Measurements from ENCODE around the gene EXOC3L2.

Gene EXOC3L2

DNA sequence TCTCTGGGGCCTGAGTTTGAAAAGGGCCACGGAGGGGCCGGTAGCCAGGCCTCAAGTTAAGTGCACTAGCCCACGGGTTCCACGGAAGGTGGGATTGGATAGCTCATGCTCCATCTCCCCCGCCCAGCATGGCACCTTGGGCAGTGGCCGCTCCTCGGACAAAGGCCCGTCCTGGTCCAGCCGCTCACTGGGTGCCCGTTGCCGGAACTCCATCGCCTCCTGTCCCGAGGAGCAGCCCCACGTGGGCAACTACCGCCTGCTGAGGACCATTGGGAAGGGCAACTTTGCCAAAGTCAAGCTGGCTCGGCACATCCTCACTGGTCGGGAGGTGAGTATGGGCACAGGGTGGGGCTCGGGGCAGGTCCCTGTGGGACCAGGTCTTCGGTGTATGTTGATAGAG lies 13.7 kb upstream of the EXOC3L2 start:
- H3K4me3 ChIP-seq (ENCODE audit: low read depth, low read length), result no peak overlapping the region
- TF ChIP-seq, protein P1, sequence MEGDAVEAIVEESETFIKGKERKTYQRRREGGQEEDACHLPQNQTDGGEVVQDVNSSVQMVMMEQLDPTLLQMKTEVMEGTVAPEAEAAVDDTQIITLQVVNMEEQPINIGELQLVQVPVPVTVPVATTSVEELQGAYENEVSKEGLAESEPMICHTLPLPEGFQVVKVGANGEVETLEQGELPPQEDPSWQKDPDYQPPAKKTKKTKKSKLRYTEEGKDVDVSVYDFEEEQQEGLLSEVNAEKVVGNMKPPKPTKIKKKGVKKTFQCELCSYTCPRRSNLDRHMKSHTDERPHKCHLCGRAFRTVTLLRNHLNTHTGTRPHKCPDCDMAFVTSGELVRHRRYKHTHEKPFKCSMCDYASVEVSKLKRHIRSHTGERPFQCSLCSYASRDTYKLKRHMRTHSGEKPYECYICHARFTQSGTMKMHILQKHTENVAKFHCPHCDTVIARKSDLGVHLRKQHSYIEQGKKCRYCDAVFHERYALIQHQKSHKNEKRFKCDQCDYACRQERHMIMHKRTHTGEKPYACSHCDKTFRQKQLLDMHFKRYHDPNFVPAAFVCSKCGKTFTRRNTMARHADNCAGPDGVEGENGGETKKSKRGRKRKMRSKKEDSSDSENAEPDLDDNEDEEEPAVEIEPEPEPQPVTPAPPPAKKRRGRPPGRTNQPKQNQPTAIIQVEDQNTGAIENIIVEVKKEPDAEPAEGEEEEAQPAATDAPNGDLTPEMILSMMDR (IDR thresholded peaks at IDR 0.05; ENCODE audit: borderline replicate concordance, insufficient read depth, low read depth, low read length), result no peak

DNA sequence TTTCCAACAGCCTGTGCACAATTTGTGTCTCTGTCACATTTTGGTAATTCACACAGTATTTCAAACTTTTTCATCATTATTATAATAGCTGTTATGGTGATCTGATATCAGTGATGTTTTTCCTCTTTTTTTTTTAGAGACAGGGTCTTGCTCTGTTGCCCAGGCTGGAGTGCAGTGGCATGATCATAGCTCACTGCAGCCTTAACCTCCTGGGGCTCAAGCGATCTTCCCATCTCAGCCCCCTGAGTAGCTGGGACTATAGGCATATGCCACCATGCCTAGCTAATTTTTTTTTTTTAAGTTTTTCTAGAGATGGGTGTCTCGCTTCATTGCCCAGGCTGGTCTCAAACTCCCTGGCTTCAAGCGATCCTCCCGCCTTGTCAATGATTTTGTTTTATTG lies 11.6 kb upstream of the EXOC3L2 start:
- no peak overlapping the region for H3K4me3 ChIP-seq (ENCODE audit: low read depth, low read length)
- TF ChIP-seq, protein P1 (IDR thresholded peaks at IDR 0.05; ENCODE audit: borderline replicate concordance, insufficient read depth, low read depth, low read length), result no peak

DNA sequence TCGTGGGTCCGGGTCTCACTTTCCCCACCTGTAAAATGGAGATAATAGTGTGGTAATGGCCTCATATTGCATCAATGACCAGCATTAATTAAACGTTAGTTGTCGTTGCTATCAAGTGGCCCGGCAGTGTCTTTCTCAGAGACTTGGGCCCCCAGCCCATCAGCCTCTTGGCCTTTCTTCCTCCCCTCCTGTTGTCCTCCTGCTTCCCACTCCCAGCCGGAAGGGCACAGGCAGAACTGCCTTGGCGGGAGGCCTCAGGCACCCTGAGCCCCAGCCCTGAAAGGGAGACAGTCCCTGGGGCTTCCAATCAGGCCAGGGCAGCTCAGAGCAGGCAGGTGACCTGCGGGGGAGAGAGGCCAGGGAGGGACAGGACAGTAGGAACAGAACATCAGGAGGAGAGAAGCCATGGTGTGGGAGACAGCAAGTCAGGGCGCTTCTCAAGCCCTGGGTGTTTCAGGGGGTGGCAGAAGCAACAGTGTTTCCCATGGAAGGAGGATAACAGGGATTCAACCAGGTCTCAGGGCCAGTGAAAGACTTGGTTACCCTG lies 10.5 kb upstream of the EXOC3L2 start:
- TF ChIP-seq, protein P1 (IDR thresholded peaks at IDR 0.05; ENCODE audit: borderline replicate concordance, insufficient read depth, low read depth, low read length), result no peak
- H3K4me3 ChIP-seq (ENCODE audit: low read depth, low read length), result no peak overlapping the region

DNA sequence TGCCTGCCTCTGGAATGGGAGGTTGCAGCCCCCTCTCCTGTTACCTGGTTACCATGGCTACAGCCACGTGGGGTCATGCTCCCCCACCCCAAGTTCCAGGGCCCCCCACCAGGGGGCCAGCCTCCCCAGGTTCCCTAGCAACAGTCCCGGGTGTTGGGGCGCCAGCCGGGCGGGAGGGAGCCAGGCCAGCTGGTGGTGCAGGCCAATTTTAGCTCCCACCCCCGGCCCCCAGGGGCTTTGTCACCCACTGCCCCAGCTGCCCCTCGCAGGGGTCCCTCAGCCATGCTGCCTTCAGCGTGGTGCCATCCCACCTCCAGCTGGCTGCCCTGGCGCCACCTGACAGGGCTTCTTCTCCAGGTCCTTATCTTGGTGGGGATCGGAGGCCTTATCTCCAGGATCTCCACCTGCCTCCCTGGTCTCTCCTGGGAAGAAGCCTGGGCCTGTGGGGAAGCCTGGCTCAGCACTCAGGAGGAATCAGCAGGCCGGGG lies 8.9 kb upstream of the EXOC3L2 start:
- no peak overlapping the region for H3K4me3 ChIP-seq (ENCODE audit: low read depth, low read length)
- TF ChIP-seq, protein P1 (IDR thresholded peaks at IDR 0.05; ENCODE audit: borderline replicate concordance, insufficient read depth, low read depth, low read length), result peak; percentile 49

DNA sequence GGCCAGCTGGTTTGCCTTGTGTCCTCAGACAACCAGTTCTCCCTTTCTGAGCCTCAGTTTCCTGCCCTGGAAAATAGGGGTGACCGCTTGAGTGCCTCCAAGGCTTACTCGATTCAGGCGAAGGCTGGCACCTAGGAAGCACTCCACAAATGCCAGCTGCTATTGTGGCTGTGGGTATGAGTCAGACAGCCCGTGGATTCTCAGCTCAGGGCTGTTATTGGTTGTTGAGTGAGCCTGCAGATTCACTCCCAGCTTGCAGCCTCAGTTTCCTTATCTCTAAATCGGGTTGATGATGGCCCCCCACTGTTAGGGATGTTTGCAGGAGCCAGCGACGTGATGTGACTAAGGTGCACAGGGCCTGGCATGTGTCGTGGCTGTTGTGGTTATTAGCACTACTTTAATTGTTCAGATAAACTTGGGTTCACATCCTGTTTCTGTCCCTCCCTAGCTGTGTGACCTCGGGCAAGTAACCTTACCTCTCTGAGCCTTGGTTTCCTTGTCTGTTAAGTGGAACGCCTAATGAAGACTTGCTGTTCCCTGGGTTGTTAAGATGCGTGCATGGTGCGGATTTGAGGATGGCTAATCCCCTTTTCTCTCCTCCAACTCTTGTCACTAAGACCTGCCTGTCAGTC lies 8.3 kb upstream of the EXOC3L2 start:
- H3K4me3 ChIP-seq (ENCODE audit: low read depth, low read length), result no peak overlapping the region
- TF ChIP-seq, protein P1 (IDR thresholded peaks at IDR 0.05; ENCODE audit: borderline replicate concordance, insufficient read depth, low read depth, low read length), result no peak

DNA sequence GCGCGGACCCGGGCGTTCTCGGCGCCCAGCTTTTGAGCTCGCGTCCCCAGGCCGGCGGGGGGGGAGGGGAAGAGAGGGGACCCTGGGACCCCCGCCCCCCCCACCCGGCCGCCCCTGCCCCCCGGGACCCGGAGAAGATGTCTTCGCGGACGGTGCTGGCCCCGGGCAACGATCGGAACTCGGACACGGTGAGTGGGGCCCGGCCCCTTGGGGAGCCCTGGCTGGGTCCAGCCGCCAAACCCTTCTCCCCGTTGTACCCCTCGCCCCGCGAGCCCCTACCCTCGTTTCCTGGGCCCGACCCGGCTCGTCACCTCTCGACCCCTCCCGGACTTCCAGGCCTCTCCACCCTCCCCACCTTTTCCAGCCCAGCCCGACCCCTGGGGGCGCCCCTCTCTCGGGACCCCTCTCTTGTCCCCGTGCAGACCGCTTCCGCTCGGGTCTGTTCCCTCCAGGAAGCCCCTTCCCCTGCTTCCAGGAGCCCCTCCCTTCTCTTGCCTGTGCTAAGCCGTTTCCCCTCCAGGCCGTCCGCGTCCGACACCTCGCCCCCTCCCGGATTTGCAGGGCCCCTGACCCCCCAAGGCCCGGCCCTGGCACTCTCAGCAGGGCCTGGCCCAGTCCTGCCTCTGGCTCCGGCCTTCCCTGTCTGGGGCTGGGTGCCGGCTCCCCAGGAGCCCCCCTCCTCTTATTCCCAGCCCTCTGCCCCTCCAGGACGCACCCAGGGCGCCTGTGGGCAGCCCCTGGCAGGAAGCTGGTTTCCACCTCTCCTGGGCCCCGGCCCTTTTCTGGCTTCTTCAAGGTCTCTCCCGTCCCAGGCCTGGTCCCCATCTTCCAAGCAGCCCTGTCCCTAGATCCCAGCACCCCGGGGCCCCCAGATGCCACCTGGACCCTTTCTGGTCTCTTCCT lies 6.5 kb upstream of the EXOC3L2 start:
- TF ChIP-seq, protein P1 (IDR thresholded peaks at IDR 0.05; ENCODE audit: borderline replicate concordance, insufficient read depth, low read depth, low read length), result no peak
- peak overlapping the region; percentile 77 for H3K4me3 ChIP-seq (ENCODE audit: low read depth, low read length)

Measured in GM12875 (cell line).